DMS53 treated with DMSO at 0.1 percent for 48 hours (cell line): Measurements from ENCODE around the gene CAMK2A.

Source experiments
- DNase-seq: peaks from one replicate; lab custom pipeline; 2025; ENCODE audit not compliant: unreplicated experiment; lab: John Stamatoyannopoulos, UW

CAMK2A gene

GRCh38 chr5:150289551-150290390 lies at the start of gene CAMK2A:
CAMK2A (minus strand) TSS chr5:150289773; CDS start chr5:150289625, 148 bp downstream.
- no peak for DNase-seq

- no peak for DNase-seq
Measured at GRCh38 chr5:150339165-150339564, 49.6 kb upstream of the CAMK2A start.

GRCh38 chr5:150338546-150338945 lies 49.0 kb upstream of the CAMK2A start:
- DNase-seq, result no peak

DNA sequence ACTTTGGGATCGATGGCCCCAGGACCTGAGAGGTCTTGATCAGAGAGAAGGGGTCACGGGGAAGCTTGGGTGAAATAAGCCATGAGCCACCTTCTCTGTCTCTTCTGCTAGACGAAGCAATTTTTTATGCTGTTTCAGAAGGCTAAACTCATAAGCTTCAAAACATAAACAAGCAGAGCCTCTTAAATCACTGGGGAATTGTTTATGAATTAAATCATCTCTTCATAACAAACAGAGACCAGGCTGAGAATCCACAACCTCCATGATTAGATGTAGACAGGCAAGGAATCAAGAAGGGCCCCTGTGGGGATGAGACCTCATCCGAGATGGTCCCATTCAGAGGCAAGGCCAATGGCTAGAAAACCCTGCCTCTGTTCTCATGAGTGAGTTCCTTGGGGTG lies 46.2 kb upstream of the CAMK2A start:
- no peak for DNase-seq

- no peak for DNase-seq
Measured at GRCh38 chr5:150333400-150333799, 43.8 kb upstream of the CAMK2A start.

- no peak for DNase-seq
Measured at GRCh38 chr5:150329881-150330876, 40.6 kb upstream of the CAMK2A start.

- DNase-seq, result no peak
Measured at GRCh38 chr5:150329038-150329437, 39.5 kb upstream of the CAMK2A start.

DNA sequence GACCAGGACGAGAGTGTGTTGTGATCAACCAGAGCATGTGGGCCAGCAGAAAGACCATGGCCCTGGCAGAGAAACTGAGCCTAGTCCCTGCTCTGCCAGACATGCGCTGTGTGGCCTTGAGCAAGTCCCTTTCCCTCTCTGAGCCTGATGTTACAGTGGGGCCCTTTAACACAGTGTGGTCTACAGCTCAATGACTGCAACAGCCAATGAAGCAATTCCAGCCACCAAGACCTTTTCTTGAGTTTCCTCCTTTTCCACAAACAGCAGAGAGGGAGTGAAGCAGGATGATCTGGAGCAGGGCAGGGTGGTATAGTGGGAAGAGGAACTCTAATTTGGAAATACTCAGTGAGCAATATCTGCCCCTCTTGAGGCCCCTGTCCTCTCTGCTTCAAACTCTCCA lies 38.9 kb upstream of the CAMK2A start:
- DNase-seq, result no peak

- no peak for DNase-seq
Measured at GRCh38 chr5:150327139-150327538, 37.6 kb upstream of the CAMK2A start.

DNA sequence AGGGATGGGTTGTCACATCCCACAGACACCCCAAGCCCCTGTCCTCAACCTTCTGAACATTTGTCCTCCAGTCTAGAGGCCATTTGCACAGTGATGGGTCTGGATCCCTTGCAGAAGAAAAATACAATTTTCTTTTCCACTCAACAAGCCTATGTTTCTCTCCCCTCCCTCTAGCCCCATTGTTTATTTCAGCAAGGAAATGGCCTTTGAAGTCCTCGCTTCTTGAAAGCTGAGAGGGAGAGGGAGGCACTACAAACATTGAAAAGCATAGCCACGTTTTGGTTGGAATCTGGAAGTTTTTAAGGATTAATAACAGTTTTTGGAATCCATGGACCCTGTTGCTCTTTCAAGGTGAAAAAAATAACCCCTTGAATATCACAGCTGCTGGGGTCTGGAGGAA lies 37.1 kb upstream of the CAMK2A start:
- no peak for DNase-seq

DNA sequence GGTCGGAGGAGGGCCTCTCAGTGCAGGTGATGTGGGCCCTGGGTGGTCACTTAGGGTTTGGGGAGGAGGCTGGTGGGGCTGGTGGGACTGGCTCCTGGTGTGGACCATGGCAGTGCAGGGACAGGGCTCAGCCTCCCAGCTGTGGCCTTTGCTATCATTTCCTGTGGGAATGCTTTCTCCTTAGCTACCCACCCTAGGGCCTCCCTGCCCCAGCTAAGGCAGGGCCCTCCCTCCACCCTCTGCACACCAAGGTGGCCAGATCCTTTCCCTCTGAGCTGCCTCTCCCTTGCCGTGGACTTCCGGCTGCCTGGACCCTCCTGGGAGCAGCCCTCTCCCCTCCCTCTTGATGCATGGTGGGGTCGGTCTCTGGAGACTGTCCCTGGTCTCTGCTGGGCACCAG lies 35.9 kb upstream of the CAMK2A start:
- no peak for DNase-seq

DNA sequence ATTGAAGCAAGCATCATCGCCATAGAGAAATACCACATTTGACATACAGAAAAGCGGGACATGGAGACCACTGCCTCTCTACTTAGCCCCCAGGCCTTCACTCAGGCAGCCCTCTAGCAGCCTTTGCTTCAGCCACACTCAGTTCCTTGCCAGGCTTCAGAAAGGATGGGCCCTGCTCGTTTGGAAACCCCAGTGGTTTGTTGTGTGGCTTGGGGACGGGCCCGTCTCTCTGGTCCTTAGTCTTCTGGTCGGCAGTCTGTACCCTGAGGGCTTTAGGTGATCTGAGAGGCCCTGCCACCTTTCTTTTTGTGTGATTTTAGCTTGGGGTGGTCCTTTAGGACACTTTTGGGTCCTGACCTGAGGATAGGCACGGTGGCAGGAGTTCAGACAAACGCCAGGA lies 34.2 kb upstream of the CAMK2A start:
- no peak for DNase-seq

GRCh38 chr5:150323092-150323491 lies 33.5 kb upstream of the CAMK2A start:
- no peak for DNase-seq

DNA sequence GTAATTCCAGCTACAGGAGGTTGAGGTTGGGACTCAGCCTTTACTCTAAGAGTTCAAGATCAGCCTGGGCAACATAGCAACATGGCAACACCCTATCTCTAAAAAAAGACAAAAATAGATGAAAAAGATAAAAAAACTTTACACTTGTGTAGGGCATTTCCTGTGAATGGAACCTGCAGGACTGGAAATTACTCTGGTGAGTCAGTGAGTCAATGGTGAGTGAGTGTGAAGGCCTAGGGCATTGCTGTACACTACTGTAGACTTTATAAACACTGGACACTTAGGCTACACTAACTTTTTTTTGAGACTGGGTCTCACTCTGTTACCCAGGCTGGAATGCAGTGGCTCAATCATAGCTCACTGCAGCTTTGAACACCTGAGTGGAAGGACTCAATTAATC lies 32.6 kb upstream of the CAMK2A start:
- DNase-seq, result no peak

GRCh38 chr5:150321784-150322183 lies 32.2 kb upstream of the CAMK2A start:
- DNase-seq, result no peak

- no peak for DNase-seq
Measured at GRCh38 chr5:150321211-150321610, 31.6 kb upstream of the CAMK2A start.

GRCh38 chr5:150320044-150320613 lies 30.6 kb upstream of the CAMK2A start:
- no peak for DNase-seq

DNA sequence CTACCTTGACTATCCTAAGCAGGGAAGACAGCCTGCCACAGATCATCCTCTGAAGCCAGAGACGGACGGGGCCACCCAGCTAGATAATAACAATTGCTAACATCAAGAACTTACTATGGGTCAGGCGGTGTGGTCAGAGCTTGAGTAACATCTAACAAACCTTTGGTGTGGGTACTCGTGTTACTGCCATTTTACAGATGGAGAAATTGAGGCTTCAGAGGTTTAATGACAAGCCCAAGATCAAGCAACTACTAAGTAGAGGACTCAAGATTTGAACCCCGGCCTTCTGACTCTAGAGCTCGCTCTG lies 29.9 kb upstream of the CAMK2A start:
- DNase-seq, result no peak

DNA sequence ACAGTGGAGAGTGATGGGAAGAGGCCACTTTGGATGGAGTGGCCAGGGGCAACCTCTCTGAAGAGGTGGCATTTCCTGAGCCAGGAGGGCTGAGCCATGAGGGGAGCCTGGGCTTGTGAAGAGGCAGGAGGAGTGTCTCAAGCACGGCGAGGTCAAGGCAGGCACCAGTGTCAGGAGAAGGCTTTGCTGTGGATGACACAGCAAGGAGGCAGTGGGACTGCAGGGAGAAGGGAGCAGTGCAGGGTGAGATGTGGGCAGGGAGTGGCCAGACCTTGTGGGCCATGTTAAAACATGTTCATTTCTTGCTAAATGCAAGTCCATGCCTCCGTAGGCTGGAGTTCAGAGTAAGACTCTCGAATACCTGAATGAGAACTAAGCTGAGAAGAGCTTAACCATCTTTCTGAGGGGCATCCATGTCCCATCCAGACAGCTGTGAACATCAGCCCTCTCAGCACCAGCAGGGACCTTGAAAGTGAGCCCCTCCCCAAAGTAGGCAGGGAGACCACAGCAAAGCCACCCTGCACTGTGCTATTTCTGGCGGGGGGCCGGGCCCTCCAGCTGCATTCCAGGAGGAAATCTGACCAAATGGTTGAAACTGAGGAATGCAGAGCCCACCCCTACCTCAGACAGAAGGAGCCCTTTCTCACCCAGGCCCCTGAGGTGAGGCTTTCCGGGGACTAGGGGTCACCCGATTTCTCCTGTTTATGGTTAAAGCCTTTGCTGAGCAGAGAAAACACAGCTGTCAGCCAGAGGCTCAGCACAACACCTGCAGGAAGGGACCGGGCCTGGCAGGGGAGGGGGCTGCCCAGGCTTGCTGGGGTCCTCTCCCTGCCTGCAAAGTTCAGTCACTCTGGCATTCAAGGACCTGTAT lies 29.3 kb upstream of the CAMK2A start:
- DNase-seq, result no peak

DNA sequence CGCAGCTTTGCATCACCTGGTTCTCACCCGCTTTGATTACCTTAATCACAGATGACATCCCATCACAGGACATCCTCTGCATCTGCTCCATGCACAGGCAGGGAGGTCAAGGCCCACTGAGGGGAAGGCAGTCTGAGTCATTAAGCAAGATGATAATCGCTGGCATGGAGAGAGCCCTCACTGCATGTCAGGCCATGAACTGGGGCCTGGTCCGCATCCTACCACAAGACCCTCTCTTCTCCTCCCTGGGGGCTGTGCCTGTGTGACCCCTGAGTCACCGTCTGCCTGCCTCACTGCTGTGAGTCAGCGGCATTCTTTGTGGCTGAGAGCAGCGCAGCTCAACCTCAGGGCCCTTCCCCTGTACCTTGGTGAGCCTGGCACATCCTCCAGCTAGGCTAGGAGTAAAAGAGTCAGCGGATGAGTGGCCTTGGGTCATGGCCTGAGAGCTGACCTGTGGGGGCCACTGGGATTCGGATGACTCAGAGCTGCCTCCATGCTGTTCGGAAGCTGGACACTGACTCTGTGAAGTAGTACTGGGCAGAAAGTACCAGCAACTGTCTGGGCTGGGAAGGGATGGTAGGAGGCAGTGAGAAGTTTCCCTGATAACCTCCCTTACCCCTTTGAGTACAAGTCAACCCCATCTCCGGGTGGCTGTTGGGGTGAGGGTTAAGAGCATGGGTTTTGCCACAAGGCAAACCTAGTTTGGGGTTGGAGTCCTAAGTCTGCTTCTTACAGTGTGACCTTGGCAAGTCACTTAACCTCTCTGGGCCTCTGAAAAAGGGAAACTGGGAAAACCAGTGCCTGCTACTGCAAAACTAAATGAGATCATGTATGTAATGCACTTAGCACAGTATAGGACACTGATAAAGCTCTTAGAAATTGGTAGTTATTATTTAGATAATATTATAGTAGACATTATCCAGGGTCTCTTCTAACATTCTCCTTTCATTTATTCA lies 27.8 kb upstream of the CAMK2A start:
- no peak for DNase-seq
